NCI-H2196 treated with DMSO at 0.1 percent for 48 hours (cell line): ENCODE results near the gene ZC3H10.
A peak's percentile ranks its signal among the peaks of the same experiment; 100 is the strongest.

Experiments used
- DNase-seq: peaks from one replicate; lab custom pipeline; 2025; ENCODE audit not compliant: unreplicated experiment; lab: John Stamatoyannopoulos, UW

ZC3H10 gene

GRCh38 chr12:56126732-56127239 lies 8.7 kb downstream of the ZC3H10 start:
- no peak for DNase-seq

- no peak for DNase-seq
Observed at GRCh38 chr12:56127485-56127887, 9.4 kb downstream of the ZC3H10 start.

- DNase-seq, result peak; percentile 99
Observed at GRCh38 chr12:56127888-56128669, 10.0 kb downstream of the ZC3H10 start, which contains the start of gene ESYT1. Gene ESYT1, plus strand, starts transcription at chr12:56128267. Its CDS starts 53 bp downstream, at chr12:56128320.

- DNase-seq, result no peak
Observed at GRCh38 chr12:56128670-56129205, 10.7 kb downstream of the ZC3H10 start.

GRCh38 chr12:56129206-56129941 lies 11.3 kb downstream of the ZC3H10 start:
- DNase-seq, result no peak

- no peak for DNase-seq
Observed at GRCh38 chr12:56129942-56130495, 12.0 kb downstream of the ZC3H10 start.

- no peak for DNase-seq
Observed at GRCh38 chr12:56130876-56131275, 12.8 kb downstream of the ZC3H10 start.

GRCh38 chr12:56134897-56135296 lies 16.8 kb downstream of the ZC3H10 start:
- DNase-seq, result no peak

GRCh38 chr12:56137853-56138571 lies 19.9 kb downstream of the ZC3H10 start:
- DNase-seq, result no peak

GRCh38 chr12:56141946-56142784 lies 24.1 kb downstream of the ZC3H10 start:
- no peak for DNase-seq

- no peak for DNase-seq
Observed at GRCh38 chr12:56143217-56143616, 25.2 kb downstream of the ZC3H10 start.

- no peak for DNase-seq
Observed at GRCh38 chr12:56143870-56144269, 25.8 kb downstream of the ZC3H10 start.

GRCh38 chr12:56145217-56145616 lies 27.2 kb downstream of the ZC3H10 start:
- no peak for DNase-seq

GRCh38 chr12:56146492-56147460 lies 28.7 kb downstream of the ZC3H10 start:
- no peak for DNase-seq

- no peak for DNase-seq
Observed at GRCh38 chr12:56150563-56150962, 32.5 kb downstream of the ZC3H10 start.

- DNase-seq, result peak; percentile 17
Observed at GRCh38 chr12:56151672-56152131, 33.6 kb downstream of the ZC3H10 start.

- peak; percentile 86 for DNase-seq
Observed at GRCh38 chr12:56152132-56152755, 34.2 kb downstream of the ZC3H10 start, which contains the start of gene MYL6B. Gene MYL6B, plus strand, starts transcription at chr12:56152587. Its CDS starts 1,332 bp downstream, at chr12:56153919.
